PC-3 (cell line): ENCODE data around the gene IER5L. TPM values are rescaled to one million over a fixed set of nuclear protein-coding genes. Genes with fewer than 3 reads are reported as not detected.
"Not testable (repeated sequence)": the region's sequence is repeated elsewhere in the genome, so short reads cannot be mapped to it uniquely, and the experiment has no call there.

Experiments
- ATAC-seq: fragments of 200-7000 bp; cut with Tn5 transposase; 2 replicates; pipeline ENCODE4 v1.9.1; 2020; ENCODE audit warnings: mild to moderate bottlenecking, moderate library complexity
- BruUV-seq: library from RNA; stranded (reverse); fragments of 400-500 nt; replicated peaks from 2 replicates; lab custom pipeline; 2021; lab: Mats Ljungman, UMichigan
- CTCF ChIA-PET: fragments of 300-600 bp; sonication (Branson Sonifier 250); formaldehyde crosslinking; loops from one replicate; lab custom pipeline; 2022; ENCODE audit warnings: antibody characterized with exemption; lab: Charles Lee
- POLR2A ChIA-PET: fragments of 300-600 bp; sonication (Branson Sonifier 250); formaldehyde crosslinking; loops from one replicate; lab custom pipeline; 2022; ENCODE audit warnings: antibody characterized with exemption; ENCODE audit not compliant: unreplicated experiment; lab: Charles Lee
- DNase-seq: peaks from one replicate; pipeline ENCODE4 v3.0.0-alpha.2; 2015
- H2AFZ ChIP-seq: fragments of 300-600 bp; sonication (generic); 2 replicates; pipeline ENCODE4 v1.6.0; 2016; ENCODE audit warnings: antibody characterized with exemption, low read length
- H3F3A ChIP-seq: fragments of 300-600 bp; sonication (generic); one replicate; pipeline ENCODE4 v1.6.0; 2017; ENCODE audit warnings: antibody characterized with exemption, low read length, control low read depth, mild to moderate bottlenecking; ENCODE audit not compliant: unreplicated experiment
- H3K27ac ChIP-seq: fragments of 300-600 bp; sonication (generic); 2 replicates; pipeline ENCODE4 v1.5.1; 2016; ENCODE audit warnings: mild to moderate bottlenecking, low read length
- H3K27me3 ChIP-seq: fragments of 300-600 bp; sonication (generic); 2 replicates; pipeline ENCODE4 v1.6.1; 2016; ENCODE audit warnings: low read length, mixed read lengths
- H3K36me3 ChIP-seq: fragments of 300-600 bp; sonication (generic); 2 replicates; pipeline ENCODE4 v1.6.1; 2016; ENCODE audit warnings: low read depth, mixed run types, low read length, mixed read lengths
- H3K4me1 ChIP-seq: fragments of 300-600 bp; sonication (generic); 2 replicates; pipeline ENCODE4 v1.5.1; 2016; ENCODE audit warnings: low read length; ENCODE audit not compliant: insufficient read depth
- H3K4me2 ChIP-seq: fragments of 300-600 bp; sonication (generic); 2 replicates; pipeline ENCODE4 v1.6.0; 2016; ENCODE audit warnings: low read length
- H3K4me3 ChIP-seq: fragments of 300-600 bp; sonication (generic); 2 replicates; pipeline ENCODE4 v1.5.1; 2016; ENCODE audit warnings: mild to moderate bottlenecking, low read length, mixed read lengths
- H3K79me2 ChIP-seq: fragments of 300-600 bp; sonication (generic); 2 replicates; pipeline ENCODE4 v1.6.1; 2017; ENCODE audit warnings: low read length, mixed read lengths
- H3K9ac ChIP-seq: fragments of 300-600 bp; sonication (generic); 2 replicates; pipeline ENCODE4 v1.6.0; 2016; ENCODE audit warnings: mild to moderate bottlenecking, low read length
- H3K9me2 ChIP-seq: fragments of 300-600 bp; sonication (generic); replicated peaks from 2 replicates; pipeline ENCODE4 v1.6.1; 2016; ENCODE audit warnings: mixed run types, low read length, mixed read lengths
- H3K9me3 ChIP-seq: fragments of 300-600 bp; sonication (generic); 2 replicates; pipeline ENCODE4 v1.6.1; 2016; ENCODE audit warnings: low read length, mixed read lengths
- H4K20me1 ChIP-seq: fragments of 300-600 bp; sonication (generic); 2 replicates; pipeline ENCODE4 v1.6.1; 2016; ENCODE audit warnings: low read length, mixed read lengths
- EZH2 ChIP-seq: fragments of 300-600 bp; sonication (generic); IDR thresholded peaks from one replicate; pipeline ENCODE4 v1.6.1; 2017; ENCODE audit warnings: antibody characterized with exemption, mild to moderate bottlenecking, low read length; ENCODE audit not compliant: unreplicated experiment
- EZH2phosphoT487 ChIP-seq: fragments of 300-600 bp; sonication (generic); IDR thresholded peaks from 2 replicates; pipeline ENCODE4 v1.6.1; 2018; ENCODE audit warnings: mild to moderate bottlenecking, antibody characterized with exemption, low read length, borderline replicate concordance
- intact Hi-C: fragments of 100-400 bp; cut with micrococcal nuclease; formaldehyde crosslinking; loops from 2 replicates; pipeline ENCODE4 v1.9.0; 2023
- total RNA-seq: library from RNA; depleted of rRNA; stranded (reverse); fragments of >200 nt; gene quantifications from 2 replicates; pipeline ENCODE4 v1.2.3, GENCODE V29; 2014
- TF ChIP-seq, protein P1 (sequence below): fragments of 300-600 bp; sonication (generic); conservative IDR thresholded peaks from 2 replicates; pipeline ENCODE4 v1.5.1; 2017; ENCODE audit warnings: antibody characterized with exemption, low read depth, mild to moderate bottlenecking, low read length

Gene IER5L
- total RNA-seq, 1 experiment from 2014 or later = 46.1 TPM

DNA sequence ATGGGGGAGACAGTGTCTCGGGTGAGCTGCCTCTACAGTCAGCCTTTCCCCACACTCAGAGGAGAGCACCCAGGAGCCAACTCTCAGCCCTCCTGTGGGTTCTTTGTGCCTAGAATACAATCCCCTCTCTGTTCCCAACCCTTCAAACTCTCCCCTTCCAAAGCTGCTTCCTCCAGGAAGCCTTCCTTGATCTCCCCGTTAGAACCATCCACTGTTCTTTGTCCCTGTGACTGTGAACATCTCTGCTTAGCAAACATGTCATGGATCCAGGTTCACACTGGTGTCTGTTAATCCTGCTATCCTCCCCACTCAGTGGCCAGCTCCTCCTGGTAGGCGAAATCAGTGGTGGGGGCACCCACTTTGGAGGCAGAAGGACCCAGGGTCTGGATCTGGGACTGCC is 16.2 kb upstream of the IER5L start:
- TF ChIP-seq EZH2 = no peak
- TF ChIP-seq, protein P1, sequence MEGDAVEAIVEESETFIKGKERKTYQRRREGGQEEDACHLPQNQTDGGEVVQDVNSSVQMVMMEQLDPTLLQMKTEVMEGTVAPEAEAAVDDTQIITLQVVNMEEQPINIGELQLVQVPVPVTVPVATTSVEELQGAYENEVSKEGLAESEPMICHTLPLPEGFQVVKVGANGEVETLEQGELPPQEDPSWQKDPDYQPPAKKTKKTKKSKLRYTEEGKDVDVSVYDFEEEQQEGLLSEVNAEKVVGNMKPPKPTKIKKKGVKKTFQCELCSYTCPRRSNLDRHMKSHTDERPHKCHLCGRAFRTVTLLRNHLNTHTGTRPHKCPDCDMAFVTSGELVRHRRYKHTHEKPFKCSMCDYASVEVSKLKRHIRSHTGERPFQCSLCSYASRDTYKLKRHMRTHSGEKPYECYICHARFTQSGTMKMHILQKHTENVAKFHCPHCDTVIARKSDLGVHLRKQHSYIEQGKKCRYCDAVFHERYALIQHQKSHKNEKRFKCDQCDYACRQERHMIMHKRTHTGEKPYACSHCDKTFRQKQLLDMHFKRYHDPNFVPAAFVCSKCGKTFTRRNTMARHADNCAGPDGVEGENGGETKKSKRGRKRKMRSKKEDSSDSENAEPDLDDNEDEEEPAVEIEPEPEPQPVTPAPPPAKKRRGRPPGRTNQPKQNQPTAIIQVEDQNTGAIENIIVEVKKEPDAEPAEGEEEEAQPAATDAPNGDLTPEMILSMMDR = no peak
- Histone ChIP-seq H3F3A (no peaks in the 10 kb centered on the region), H3K9ac (no peak overlapping the region), H3K9me3 (no peaks in the 10 kb centered on the region), H3K27me3 (no peaks in the 10 kb centered on the region), H2AFZ (no peak overlapping the region), H3K36me3 (no peaks in the 10 kb centered on the region), H3K4me2 (no peak overlapping the region), H3K4me1 (no peaks in the 10 kb centered on the region), H3K79me2 (no peaks in the 10 kb centered on the region), H3K27ac (no peak overlapping the region), H3K9me2 (no peaks in the 10 kb centered on the region), H4K20me1 (no peaks in the 10 kb centered on the region), H3K4me3 (no peak overlapping the region)
- intact Hi-C loops = no loop called here
- CTCF ChIA-PET = interaction anchor here (0.7 kb wide), 1 partner anchor 62 kb away, joined by 3 read pairs; no protein-coding TSS in a partner anchor
- ATAC-seq = no peak
- DNase-seq = no peak
- POLR2A ChIA-PET = no interaction called here
- no TSS peak for BruUV-seq

DNA sequence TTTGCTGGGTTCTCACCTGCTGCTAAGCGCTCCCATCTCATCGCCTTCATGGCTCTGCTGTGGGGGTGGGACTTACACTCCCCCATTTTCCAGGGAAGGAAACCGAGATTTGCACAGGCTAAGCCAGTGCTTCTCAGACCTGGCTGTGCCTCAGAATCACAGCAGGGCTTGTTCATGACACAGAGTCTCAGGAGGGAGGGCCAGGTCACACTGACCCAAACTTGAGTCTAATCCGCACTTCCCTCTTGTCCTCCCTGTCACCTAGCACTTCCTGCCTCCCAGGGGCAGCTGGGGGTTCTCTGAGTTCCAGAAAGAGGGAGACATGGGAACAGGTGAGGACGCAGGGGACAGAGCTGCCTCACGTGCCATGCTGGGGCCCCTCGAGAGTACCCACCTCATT is 15.6 kb upstream of the IER5L start:
- ChIA-PET POLR2A (no interaction called here), CTCF (no interaction called here)
- H3K27ac ChIP-seq = no peak overlapping the region
- H3F3A ChIP-seq = no peaks in the 10 kb centered on the region
- H3K4me3 ChIP-seq = no peak overlapping the region
- intact Hi-C loops = no loop called here
- ATAC-seq = no peak
- TF ChIP-seq EZH2phosphoT487 (no peak), EZH2 (no peak)
- TF ChIP-seq, protein P1 = no peak
- DNase-seq = no peak
- no peaks in the 10 kb centered on the region for H3K79me2 ChIP-seq
- no peaks in the 10 kb centered on the region for H3K36me3 ChIP-seq
- no TSS peak for BruUV-seq
- H3K4me1 ChIP-seq = no peaks in the 10 kb centered on the region
- no peaks in the 10 kb centered on the region for H3K9me2 ChIP-seq
- H3K27me3 ChIP-seq = no peaks in the 10 kb centered on the region
- H3K4me2 ChIP-seq = no peak overlapping the region
- no peaks in the 10 kb centered on the region for H4K20me1 ChIP-seq
- H2AFZ ChIP-seq = no peak overlapping the region
- H3K9ac ChIP-seq = no peak overlapping the region
- no peaks in the 10 kb centered on the region for H3K9me3 ChIP-seq

DNA sequence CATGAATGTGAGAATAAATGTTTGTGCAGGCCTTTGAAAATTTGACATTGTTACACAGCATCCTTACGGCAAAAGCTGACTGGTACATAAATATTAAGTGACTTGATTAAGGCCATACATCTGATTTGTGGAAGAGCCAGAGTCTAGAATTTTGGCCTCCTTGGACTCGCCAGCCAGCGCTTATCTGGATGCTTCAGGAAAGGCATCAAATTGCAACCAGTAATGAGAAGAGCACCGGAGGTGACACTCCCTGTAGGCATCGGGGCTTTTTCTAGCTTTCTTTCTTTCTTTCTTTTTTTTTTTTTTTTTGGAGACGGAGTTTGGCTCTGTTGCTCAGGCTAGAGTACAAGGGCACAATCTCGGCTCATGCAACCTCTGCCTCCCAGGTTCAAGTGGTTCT is 13.2 kb upstream of the IER5L start:
- CTCF ChIA-PET = no interaction called here
- POLR2A ChIA-PET = no interaction called here
- no peak overlapping the region for H3K27ac ChIP-seq

DNA sequence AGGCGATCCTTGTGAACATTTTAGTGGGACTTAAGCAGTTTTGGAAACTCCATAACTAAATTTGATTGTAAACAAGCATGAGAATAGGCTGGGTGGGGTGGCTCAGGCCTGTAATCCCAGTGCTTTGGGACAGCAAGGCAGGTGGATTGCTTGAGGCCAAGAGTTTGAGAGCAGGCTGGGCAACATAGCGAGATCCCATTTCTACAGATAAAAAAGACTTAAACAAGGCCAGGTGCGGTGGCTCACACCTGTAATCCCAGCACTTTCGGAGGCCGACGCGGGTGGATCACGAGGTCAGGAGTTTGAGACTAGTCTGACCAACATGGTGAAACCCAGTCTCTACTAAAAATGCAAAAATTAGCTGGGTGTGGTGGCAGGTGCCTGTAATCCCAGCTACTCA is 11.9 kb upstream of the IER5L start:
- H3F3A ChIP-seq, H3K9me3 ChIP-seq, POLR2A ChIA-PET, H3K9ac ChIP-seq, H2AFZ ChIP-seq, H3K79me2 ChIP-seq, H3K4me3 ChIP-seq, BruUV-seq, H3K27ac ChIP-seq, H3K36me3 ChIP-seq, intact Hi-C loops, H4K20me1 ChIP-seq, DNase-seq, ATAC-seq, H3K27me3 ChIP-seq, H3K4me1 ChIP-seq, CTCF ChIA-PET, H3K9me2 ChIP-seq, H3K4me2 ChIP-seq: not testable (repeated sequence)

More for the DNA sequence above, 13.2 kb upstream of the IER5L start:
- Histone ChIP-seq H2AFZ (no peak overlapping the region), H4K20me1 (no peaks in the 10 kb centered on the region), H3K4me1 (no peaks in the 10 kb centered on the region), H3K9ac (no peak overlapping the region), H3K9me3 (no peaks in the 10 kb centered on the region), H3K79me2 (no peaks in the 10 kb centered on the region), H3K36me3 (no peaks in the 10 kb centered on the region), H3K4me3 (no peak overlapping the region), H3K9me2 (no peaks in the 10 kb centered on the region), H3K4me2 (no peak overlapping the region), H3F3A (no peaks in the 10 kb centered on the region), H3K27me3 (no peaks in the 10 kb centered on the region)
- DNase-seq = no peak
- no TSS peak for BruUV-seq
- TF ChIP-seq EZH2 (no peak), EZH2phosphoT487 (no peak)
- TF ChIP-seq, protein P1 = no peak
- no peak for ATAC-seq
- intact Hi-C loops = no loop called here
